ENCODE data around the gene VGLL1.

Gene VGLL1

DNA sequence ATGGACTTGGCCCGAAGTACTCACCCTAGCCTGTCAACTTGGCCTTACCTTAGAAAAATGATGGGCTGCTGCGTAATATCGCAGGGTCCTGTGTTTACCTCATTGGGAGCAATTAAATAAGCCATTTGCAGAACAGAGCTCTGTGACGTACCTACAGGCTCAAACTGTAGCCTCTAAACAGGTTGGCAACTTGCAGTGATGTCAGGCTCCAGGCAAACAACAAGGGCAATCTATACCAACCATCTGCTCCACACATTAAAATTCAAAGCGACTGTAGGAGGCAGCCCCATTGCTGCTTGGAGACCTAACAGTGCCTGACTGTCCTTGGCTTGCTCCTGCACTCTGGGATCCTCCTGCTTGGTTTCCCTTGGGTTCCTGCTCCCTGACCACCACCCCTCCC, 17.2 kb downstream of the VGLL1 start:
- H3K9ac ChIP-seq (ENCODE audit: low read depth in 1 of 2, low read length in 2 of 2): no peak overlapping the region
- H3K27ac ChIP-seq (ENCODE audit: low read depth, low read length): no peak overlapping the region
- no peak overlapping the region for H3K4me3 ChIP-seq (ENCODE audit: low read depth in 1 of 2, low read length in 2 of 2)
- no peaks in the 10 kb centered on the region for H3K9me3 ChIP-seq (ENCODE audit: control insufficient read depth in 1 of 2, low read length in 2 of 2)
- H3K4me1 ChIP-seq (ENCODE audit: control insufficient read depth in 1 of 2, insufficient read depth in 2 of 2, low read length in 2 of 2): no peaks in the 10 kb centered on the region
- H3K36me3 ChIP-seq (ENCODE audit: control insufficient read depth in 1 of 2, insufficient read depth in 2 of 2, low read length in 2 of 2): no peaks in the 10 kb centered on the region
- H3K27me3 ChIP-seq (ENCODE audit: control insufficient read depth in 1 of 2, insufficient read depth in 2 of 2, low read length in 2 of 2): no peaks in the 10 kb centered on the region

- Histone ChIP-seq H3K36me3 (ENCODE audit: control insufficient read depth in 1 of 2, insufficient read depth in 2 of 2, low read length in 2 of 2) (no peaks in the 10 kb centered on the region), H3K4me1 (ENCODE audit: control insufficient read depth in 1 of 2, insufficient read depth in 2 of 2, low read length in 2 of 2) (no peaks in the 10 kb centered on the region), H3K9ac (ENCODE audit: low read depth in 1 of 2, low read length in 2 of 2) (no peak overlapping the region), H3K4me3 (ENCODE audit: low read depth in 1 of 2, low read length in 2 of 2) (no peak overlapping the region), H3K27me3 (ENCODE audit: control insufficient read depth in 1 of 2, insufficient read depth in 2 of 2, low read length in 2 of 2) (no peaks in the 10 kb centered on the region), H3K9me3 (ENCODE audit: control insufficient read depth in 1 of 2, low read length in 2 of 2) (no peaks in the 10 kb centered on the region), H3K27ac (ENCODE audit: low read depth, low read length) (no peak overlapping the region)
These were observed 19.4 kb downstream of the VGLL1 start for GRCh38 chrX:136551410-136551809.

DNA sequence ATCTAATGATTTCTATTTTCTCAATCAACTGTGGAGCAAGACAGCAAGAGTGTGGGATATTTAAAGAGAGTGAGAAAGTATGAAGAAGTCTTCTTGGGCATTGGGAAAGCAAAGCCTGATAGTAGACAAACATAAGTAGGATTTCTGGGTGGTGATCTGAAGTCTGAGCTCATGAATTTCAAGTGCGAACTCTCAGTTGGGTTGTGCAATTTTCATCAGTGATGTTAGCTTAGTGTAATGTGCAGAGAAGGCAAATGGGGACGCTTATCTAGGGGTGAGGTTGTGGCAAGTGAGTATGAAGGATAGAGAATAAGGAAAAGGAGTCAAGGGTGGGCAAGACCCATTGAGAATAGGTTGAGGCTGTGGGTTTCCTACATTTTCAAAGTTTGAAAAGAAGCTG, 23.7 kb downstream of the VGLL1 start:
- no peak overlapping the region for H3K4me3 ChIP-seq (ENCODE audit: low read depth in 1 of 2, low read length in 2 of 2)
- H3K9ac ChIP-seq (ENCODE audit: low read depth in 1 of 2, low read length in 2 of 2): no peak overlapping the region
- no peak overlapping the region for H3K27ac ChIP-seq (ENCODE audit: low read depth, low read length)
- H3K4me1 ChIP-seq (ENCODE audit: control insufficient read depth in 1 of 2, insufficient read depth in 2 of 2, low read length in 2 of 2): no peaks in the 10 kb centered on the region
- no peaks in the 10 kb centered on the region for H3K9me3 ChIP-seq (ENCODE audit: control insufficient read depth in 1 of 2, low read length in 2 of 2)
- H3K27me3 ChIP-seq (ENCODE audit: control insufficient read depth in 1 of 2, insufficient read depth in 2 of 2, low read length in 2 of 2): no peaks in the 10 kb centered on the region
- no peaks in the 10 kb centered on the region for H3K36me3 ChIP-seq (ENCODE audit: control insufficient read depth in 1 of 2, insufficient read depth in 2 of 2, low read length in 2 of 2)

DNA sequence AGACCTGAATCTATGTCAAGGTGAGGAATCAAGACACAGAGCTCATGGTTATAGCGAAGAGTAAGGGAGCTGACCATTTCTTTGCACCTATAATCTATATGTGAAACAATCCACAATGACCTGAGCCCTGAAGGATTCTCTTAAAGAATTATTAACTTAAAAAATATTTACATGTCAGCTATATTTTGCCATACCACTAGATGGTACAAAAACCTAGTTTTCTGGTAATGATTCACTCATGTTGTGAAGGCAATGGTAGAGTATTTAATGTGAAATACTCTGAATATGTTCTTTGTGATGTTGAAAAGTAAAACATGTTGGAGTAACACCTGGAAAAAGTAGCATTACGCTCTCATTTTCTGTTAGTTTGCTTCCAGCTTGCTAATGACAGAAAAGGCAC, 40.0 kb downstream of the VGLL1 start:
- Histone ChIP-seq H3K27me3 (ENCODE audit: control insufficient read depth in 1 of 2, insufficient read depth in 2 of 2, low read length in 2 of 2) (no peaks in the 10 kb centered on the region), H3K4me3 (ENCODE audit: low read depth in 1 of 2, low read length in 2 of 2) (no peak overlapping the region), H3K9me3 (ENCODE audit: control insufficient read depth in 1 of 2, low read length in 2 of 2) (no peaks in the 10 kb centered on the region), H3K36me3 (ENCODE audit: control insufficient read depth in 1 of 2, insufficient read depth in 2 of 2, low read length in 2 of 2) (no peaks in the 10 kb centered on the region), H3K9ac (ENCODE audit: low read depth in 1 of 2, low read length in 2 of 2) (no peak overlapping the region), H3K4me1 (ENCODE audit: control insufficient read depth in 1 of 2, insufficient read depth in 2 of 2, low read length in 2 of 2) (no peaks in the 10 kb centered on the region), H3K27ac (ENCODE audit: low read depth, low read length) (no peak overlapping the region)

- Histone ChIP-seq H3K27me3 (ENCODE audit: control insufficient read depth in 1 of 2, insufficient read depth in 2 of 2, low read length in 2 of 2) (no peaks in the 10 kb centered on the region), H3K4me1 (ENCODE audit: control insufficient read depth in 1 of 2, insufficient read depth in 2 of 2, low read length in 2 of 2) (no peaks in the 10 kb centered on the region), H3K9ac (ENCODE audit: low read depth in 1 of 2, low read length in 2 of 2) (no peak overlapping the region), H3K9me3 (ENCODE audit: control insufficient read depth in 1 of 2, low read length in 2 of 2) (no peaks in the 10 kb centered on the region), H3K4me3 (ENCODE audit: low read depth in 1 of 2, low read length in 2 of 2) (no peak overlapping the region), H3K36me3 (ENCODE audit: control insufficient read depth in 1 of 2, insufficient read depth in 2 of 2, low read length in 2 of 2) (no peaks in the 10 kb centered on the region), H3K27ac (ENCODE audit: low read depth, low read length) (no peak overlapping the region)
These were observed 42.5 kb downstream of the VGLL1 start for GRCh38 chrX:136574548-136574947.

GRCh38 chrX:136577552-136577951, 45.5 kb downstream of the VGLL1 start:
- Histone ChIP-seq H3K9ac (ENCODE audit: low read depth in 1 of 2, low read length in 2 of 2) (no peak overlapping the region), H3K36me3 (ENCODE audit: control insufficient read depth in 1 of 2, insufficient read depth in 2 of 2, low read length in 2 of 2) (no peaks in the 10 kb centered on the region), H3K27me3 (ENCODE audit: control insufficient read depth in 1 of 2, insufficient read depth in 2 of 2, low read length in 2 of 2) (no peaks in the 10 kb centered on the region), H3K4me3 (ENCODE audit: low read depth in 1 of 2, low read length in 2 of 2) (no peak overlapping the region), H3K4me1 (ENCODE audit: control insufficient read depth in 1 of 2, insufficient read depth in 2 of 2, low read length in 2 of 2) (no peaks in the 10 kb centered on the region), H3K9me3 (ENCODE audit: control insufficient read depth in 1 of 2, low read length in 2 of 2) (no peaks in the 10 kb centered on the region), H3K27ac (ENCODE audit: low read depth, low read length) (no peak overlapping the region)

GRCh38 chrX:136580316-136580715, 48.3 kb downstream of the VGLL1 start:
- Histone ChIP-seq H3K9ac (ENCODE audit: low read depth in 1 of 2, low read length in 2 of 2) (no peak overlapping the region), H3K4me3 (ENCODE audit: low read depth in 1 of 2, low read length in 2 of 2) (no peak overlapping the region), H3K27me3 (ENCODE audit: control insufficient read depth in 1 of 2, insufficient read depth in 2 of 2, low read length in 2 of 2) (no peaks in the 10 kb centered on the region), H3K27ac (ENCODE audit: low read depth, low read length) (no peak overlapping the region), H3K4me1 (ENCODE audit: control insufficient read depth in 1 of 2, insufficient read depth in 2 of 2, low read length in 2 of 2) (no peaks in the 10 kb centered on the region), H3K36me3 (ENCODE audit: control insufficient read depth in 1 of 2, insufficient read depth in 2 of 2, low read length in 2 of 2) (no peaks in the 10 kb centered on the region), H3K9me3 (ENCODE audit: control insufficient read depth in 1 of 2, low read length in 2 of 2) (no peaks in the 10 kb centered on the region)

DNA sequence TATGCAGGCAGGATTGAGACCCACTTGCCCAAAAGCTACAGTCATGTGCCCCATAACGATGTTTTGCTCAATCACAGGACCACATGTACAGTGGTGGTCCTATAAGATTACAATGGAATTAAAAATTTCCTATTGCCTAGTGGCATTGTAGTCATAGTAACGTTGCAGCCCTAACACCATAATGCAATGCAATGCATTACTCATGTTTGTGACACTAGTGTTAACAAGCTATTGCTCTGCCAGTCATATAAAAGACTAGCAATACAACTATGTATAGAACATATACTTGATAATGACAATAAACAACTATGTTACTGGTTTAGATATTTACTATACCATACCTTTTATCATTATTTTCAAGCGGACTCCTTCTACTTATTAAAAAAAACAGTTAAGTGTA, 50.6 kb downstream of the VGLL1 start:
- Histone ChIP-seq H3K27ac (ENCODE audit: low read depth, low read length) (no peak overlapping the region), H3K9ac (ENCODE audit: low read depth in 1 of 2, low read length in 2 of 2) (no peak overlapping the region), H3K36me3 (ENCODE audit: control insufficient read depth in 1 of 2, insufficient read depth in 2 of 2, low read length in 2 of 2) (no peaks in the 10 kb centered on the region), H3K9me3 (ENCODE audit: control insufficient read depth in 1 of 2, low read length in 2 of 2) (no peaks in the 10 kb centered on the region), H3K27me3 (ENCODE audit: control insufficient read depth in 1 of 2, insufficient read depth in 2 of 2, low read length in 2 of 2) (no peaks in the 10 kb centered on the region), H3K4me1 (ENCODE audit: control insufficient read depth in 1 of 2, insufficient read depth in 2 of 2, low read length in 2 of 2) (no peaks in the 10 kb centered on the region), H3K4me3 (ENCODE audit: low read depth in 1 of 2, low read length in 2 of 2) (no peak overlapping the region)

DNA sequence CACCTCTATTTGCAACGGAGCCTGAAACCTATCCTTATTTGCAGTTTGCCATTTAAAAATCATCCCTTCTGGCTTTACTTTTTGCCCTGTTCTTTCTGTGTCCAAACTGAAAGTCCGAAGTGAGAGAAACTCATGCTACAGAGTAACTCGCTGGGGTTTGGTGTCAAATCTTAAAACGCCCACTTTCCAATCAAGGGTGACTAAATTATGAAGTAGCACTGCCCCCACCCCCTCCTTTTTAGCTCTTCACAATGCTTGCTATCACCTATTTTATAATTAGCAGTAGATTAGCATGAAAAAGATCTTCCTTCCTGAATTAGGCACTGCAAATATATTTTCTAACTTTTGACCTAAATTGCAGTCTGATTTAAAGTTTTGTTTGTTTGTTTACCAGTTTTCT, 52.5 kb downstream of the VGLL1 start:
- Histone ChIP-seq H3K9ac (ENCODE audit: low read depth in 1 of 2, low read length in 2 of 2) (no peak overlapping the region), H3K27me3 (ENCODE audit: control insufficient read depth in 1 of 2, insufficient read depth in 2 of 2, low read length in 2 of 2) (no peaks in the 10 kb centered on the region), H3K36me3 (ENCODE audit: control insufficient read depth in 1 of 2, insufficient read depth in 2 of 2, low read length in 2 of 2) (no peaks in the 10 kb centered on the region), H3K4me1 (ENCODE audit: control insufficient read depth in 1 of 2, insufficient read depth in 2 of 2, low read length in 2 of 2) (no peaks in the 10 kb centered on the region), H3K27ac (ENCODE audit: low read depth, low read length) (no peak overlapping the region), H3K4me3 (ENCODE audit: low read depth in 1 of 2, low read length in 2 of 2) (no peak overlapping the region), H3K9me3 (ENCODE audit: control insufficient read depth in 1 of 2, low read length in 2 of 2) (no peaks in the 10 kb centered on the region)

DNA sequence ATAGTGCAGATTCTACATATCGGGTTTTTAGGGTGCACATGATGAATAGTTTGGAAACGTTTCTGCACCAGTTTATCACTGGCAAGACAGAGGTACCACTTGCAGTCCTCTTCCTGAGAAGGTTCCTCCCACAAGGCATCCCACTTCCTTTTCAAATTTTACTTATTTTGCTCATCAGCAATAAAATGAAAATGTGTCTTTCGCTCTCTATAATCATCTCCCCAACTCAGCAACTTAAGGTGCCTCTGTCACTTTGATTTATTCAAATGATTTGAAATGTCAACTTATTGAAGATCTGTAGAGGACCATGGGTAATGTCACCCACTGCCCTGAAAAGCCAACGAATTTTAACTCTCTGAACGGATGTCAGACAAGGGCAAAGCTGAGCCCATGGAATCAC, 53.2 kb downstream of the VGLL1 start:
- H3K27me3 ChIP-seq (ENCODE audit: control insufficient read depth in 1 of 2, insufficient read depth in 2 of 2, low read length in 2 of 2): no peaks in the 10 kb centered on the region
- no peak overlapping the region for H3K9ac ChIP-seq (ENCODE audit: low read depth in 1 of 2, low read length in 2 of 2)
- no peaks in the 10 kb centered on the region for H3K9me3 ChIP-seq (ENCODE audit: control insufficient read depth in 1 of 2, low read length in 2 of 2)
- no peak overlapping the region for H3K4me3 ChIP-seq (ENCODE audit: low read depth in 1 of 2, low read length in 2 of 2)
- no peak overlapping the region for H3K27ac ChIP-seq (ENCODE audit: low read depth, low read length)
- no peaks in the 10 kb centered on the region for H3K4me1 ChIP-seq (ENCODE audit: control insufficient read depth in 1 of 2, insufficient read depth in 2 of 2, low read length in 2 of 2)
- no peaks in the 10 kb centered on the region for H3K36me3 ChIP-seq (ENCODE audit: control insufficient read depth in 1 of 2, insufficient read depth in 2 of 2, low read length in 2 of 2)

DNA sequence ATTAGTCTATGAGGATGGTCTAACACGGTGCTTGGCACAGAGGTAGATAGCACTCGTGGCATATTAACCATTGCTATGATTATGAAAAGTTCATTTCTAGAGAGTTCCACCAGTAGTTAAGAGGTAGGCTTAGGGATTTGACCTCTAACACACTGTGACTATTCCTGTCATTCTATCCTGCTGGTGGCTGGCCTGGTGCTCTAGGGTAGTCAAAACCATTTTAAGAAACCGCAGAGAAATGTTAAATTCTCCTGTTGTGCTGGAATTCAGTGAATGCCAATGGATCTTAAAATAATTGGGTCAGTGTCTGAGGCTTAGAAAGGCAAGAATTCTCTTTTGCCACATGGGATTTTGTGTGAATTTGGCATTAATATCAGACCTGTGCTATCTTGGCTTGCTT, 53.9 kb downstream of the VGLL1 start:
- Histone ChIP-seq H3K27ac (ENCODE audit: low read depth, low read length) (no peak overlapping the region), H3K4me1 (ENCODE audit: control insufficient read depth in 1 of 2, insufficient read depth in 2 of 2, low read length in 2 of 2) (no peaks in the 10 kb centered on the region), H3K4me3 (ENCODE audit: low read depth in 1 of 2, low read length in 2 of 2) (no peak overlapping the region), H3K9me3 (ENCODE audit: control insufficient read depth in 1 of 2, low read length in 2 of 2) (no peaks in the 10 kb centered on the region), H3K36me3 (ENCODE audit: control insufficient read depth in 1 of 2, insufficient read depth in 2 of 2, low read length in 2 of 2) (no peaks in the 10 kb centered on the region), H3K9ac (ENCODE audit: low read depth in 1 of 2, low read length in 2 of 2) (no peak overlapping the region), H3K27me3 (ENCODE audit: control insufficient read depth in 1 of 2, insufficient read depth in 2 of 2, low read length in 2 of 2) (no peaks in the 10 kb centered on the region)
